Stimulated activated CD4-positive, alpha-beta T cell treated with anti-CD3 and anti-CD28 coated beads, Interleukin-1b, Interleukin-23, amount 100 ng/mL, for 24 hours (primary cell): ENCODE measurements around the gene MSH4.
"Not testable (repeated sequence)": the region's sequence is repeated elsewhere in the genome, so short reads cannot be mapped to it uniquely, and the experiment has no call there.

ENCODE experiments used
- DNase-seq, 4 experiments: peaks; one replicate each; pipeline ENCODE4 v3.0.0-alpha.2; 2020; ENCODE audit warnings: low read depth in 4 of 4, low spot score in 1 of 4

MSH4 gene

GRCh38 chr1:75796376-75797272, at the start of gene MSH4:
Gene MSH4 (plus strand): TSS chr1:75796882. CDS start chr1:75796986, 104 bp downstream.
- DNase-seq = peak in 1 of 4 experiments; percentile 35

GRCh38 chr1:75757210-75757609, 39.5 kb upstream of the MSH4 start:
- not testable (repeated sequence) for DNase-seq

GRCh38 chr1:75758543-75758942, 38.1 kb upstream of the MSH4 start:
- DNase-seq = not testable (repeated sequence)

- no peak for DNase-seq
Measured at GRCh38 chr1:75764057-75764655, 32.5 kb upstream of the MSH4 start.

GRCh38 chr1:75765697-75766355, 30.9 kb upstream of the MSH4 start:
- no peak for DNase-seq

- DNase-seq = no peak
Measured at GRCh38 chr1:75768016-75768415, 28.7 kb upstream of the MSH4 start.

- DNase-seq = no peak
Measured at GRCh38 chr1:75770761-75771160, 25.9 kb upstream of the MSH4 start.

- no peak for DNase-seq
Measured at GRCh38 chr1:75771978-75772377, 24.7 kb upstream of the MSH4 start.

- DNase-seq = not testable (repeated sequence)
Measured at GRCh38 chr1:75777812-75778211, 18.9 kb upstream of the MSH4 start.

- not testable (repeated sequence) for DNase-seq
Measured at GRCh38 chr1:75778694-75779093, 18.0 kb upstream of the MSH4 start.

- DNase-seq = not testable (repeated sequence)
Measured at GRCh38 chr1:75780183-75780582, 16.5 kb upstream of the MSH4 start.

GRCh38 chr1:75783920-75784319, 12.8 kb upstream of the MSH4 start:
- DNase-seq = not testable (repeated sequence)

- DNase-seq = no peak
Measured at GRCh38 chr1:75785320-75785982, 11.2 kb upstream of the MSH4 start.

GRCh38 chr1:75785983-75786853, 10.5 kb upstream of the MSH4 start, which contains the start of gene RABGGTB:
Gene RABGGTB (plus strand): TSS chr1:75786256. CDS start chr1:75786272, 16 bp downstream.
- peak; percentile 90 to 92 (median 90) for DNase-seq

- DNase-seq = no peak
Measured at GRCh38 chr1:75786901-75787493, 9.7 kb upstream of the MSH4 start.

- DNase-seq = no peak
Measured at GRCh38 chr1:75787524-75787923, 9.2 kb upstream of the MSH4 start.

- no peak for DNase-seq
Measured at GRCh38 chr1:75789988-75790387, 6.7 kb upstream of the MSH4 start.

GRCh38 chr1:75791022-75791421, 5.7 kb upstream of the MSH4 start:
- no peak for DNase-seq

- DNase-seq = no peak
Measured at GRCh38 chr1:75792091-75792490, 4.6 kb upstream of the MSH4 start.

- no peak for DNase-seq
Measured at GRCh38 chr1:75794382-75794781, 2.3 kb upstream of the MSH4 start.
